Right lobe of liver (tissue), 4 donors: ENCODE results near the gene SLC25A12.
"Not testable (repeated sequence)": the region's sequence is repeated elsewhere in the genome, so short reads cannot be mapped to it uniquely, and the experiment has no call there.

ENCODE experiments used
- POLR2A ChIP-seq: fragments of 450-650 bp; IDR thresholded peaks from one replicate; pipeline ENCODE4 v1.6.1; 2017; ENCODE audit warnings: antibody characterized with exemption, mild to moderate bottlenecking
- TF ChIP-seq, protein P1 (sequence below), 4 donors: fragments of 200-600 bp in 3 of 4; fragments of 450-650 bp in 1 of 4; IDR thresholded peaks; one replicate each; pipeline versions ENCODE4 v1.5.1 to v1.8.0; 2016 to 2022; ENCODE audit warnings: antibody characterized with exemption in 4 of 4, mild to moderate bottlenecking in 2 of 4
- donor health status: DM: no; HTN: no; CAD: no.
- donor health status: DM: no; HTN: no; CAD: no.
- donor health status: DM: no; HTN: yes; CAD: no.

GRCh38 chr2:171774581-171774980, 119.5 kb downstream of the SLC25A12 start:
- TF ChIP-seq, protein P1, sequence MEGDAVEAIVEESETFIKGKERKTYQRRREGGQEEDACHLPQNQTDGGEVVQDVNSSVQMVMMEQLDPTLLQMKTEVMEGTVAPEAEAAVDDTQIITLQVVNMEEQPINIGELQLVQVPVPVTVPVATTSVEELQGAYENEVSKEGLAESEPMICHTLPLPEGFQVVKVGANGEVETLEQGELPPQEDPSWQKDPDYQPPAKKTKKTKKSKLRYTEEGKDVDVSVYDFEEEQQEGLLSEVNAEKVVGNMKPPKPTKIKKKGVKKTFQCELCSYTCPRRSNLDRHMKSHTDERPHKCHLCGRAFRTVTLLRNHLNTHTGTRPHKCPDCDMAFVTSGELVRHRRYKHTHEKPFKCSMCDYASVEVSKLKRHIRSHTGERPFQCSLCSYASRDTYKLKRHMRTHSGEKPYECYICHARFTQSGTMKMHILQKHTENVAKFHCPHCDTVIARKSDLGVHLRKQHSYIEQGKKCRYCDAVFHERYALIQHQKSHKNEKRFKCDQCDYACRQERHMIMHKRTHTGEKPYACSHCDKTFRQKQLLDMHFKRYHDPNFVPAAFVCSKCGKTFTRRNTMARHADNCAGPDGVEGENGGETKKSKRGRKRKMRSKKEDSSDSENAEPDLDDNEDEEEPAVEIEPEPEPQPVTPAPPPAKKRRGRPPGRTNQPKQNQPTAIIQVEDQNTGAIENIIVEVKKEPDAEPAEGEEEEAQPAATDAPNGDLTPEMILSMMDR (IDR thresholded peaks at IDR 0.05), result not testable (repeated sequence)
- not testable (repeated sequence) for TF ChIP-seq POLR2A
